ENCODE measurements around the gene CTDSPL2.

DNA sequence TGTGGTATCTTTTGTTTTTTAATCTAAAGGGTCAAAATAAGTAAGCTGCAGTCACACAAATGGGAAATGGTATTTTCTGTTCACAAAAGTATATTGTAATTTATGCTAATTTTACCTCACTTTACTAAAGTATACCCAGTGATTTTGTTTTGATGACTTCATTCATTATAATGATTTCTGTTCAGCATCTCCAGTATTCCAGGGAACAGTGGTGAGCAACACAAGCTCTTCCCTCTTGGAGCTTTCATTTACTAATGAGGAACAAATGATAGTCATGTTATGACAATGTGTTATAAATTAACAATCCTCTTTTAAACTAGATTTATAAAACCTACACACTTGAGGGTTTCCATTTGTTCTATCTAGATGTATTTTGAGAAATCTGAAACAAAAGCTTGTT, 89.0 kb downstream of the CTDSPL2 start:
- TF ChIP-seq POLR2A (IDR thresholded peaks at IDR 0.05; ENCODE audit: low read depth, low read length): no peak
- TF ChIP-seq POU2F2 (IDR thresholded peaks at IDR 0.05; ENCODE audit: low read depth, low read length): no peak
- TF ChIP-seq POLR2AphosphoS5 (IDR thresholded peaks at IDR 0.05; ENCODE audit: low read depth, low read length): no peak
- no peak for TF ChIP-seq TAF1 (IDR thresholded peaks at IDR 0.05; ENCODE audit: low read depth, low read length)

All from GM12891 (cell line).